ENCODE measurements around the gene CYP19A1. TPM values are rescaled to one million over a fixed set of nuclear protein-coding genes. Genes with fewer than 3 reads are reported as not detected.

Gene CYP19A1
- total RNA-seq, 4 donors from 2014 or later = 1.8 to 2.9 (median 2.5) TPM; not detected in 1

- Histone ChIP-seq H3K36me3 (no peaks in the 10 kb centered on the region), H3K9me3 (no peaks in the 10 kb centered on the region), H3K27me3 (peaks cover 12% of the 10 kb centered on the region), H3K4me3 (no peak overlapping the region), H3K27ac (no peak overlapping the region), H3K4me1 (no peaks in the 10 kb centered on the region)
- 100% methylated on average over 1 of the region's 4 CpGs for WGBS, 2 donors (ENCODE audit: low coverage in 1 of 2)
- no peak for ATAC-seq
- TF ChIP-seq CTCF (IDR thresholded peaks at IDR 0.05) (no peak), POLR2AphosphoS5 (IDR thresholded peaks at IDR 0.05) (no peak), EP300 (IDR thresholded peaks at IDR 0.05) (no peak), POLR2A (IDR thresholded peaks at IDR 0.05) (no peak)
These were observed 57.6 kb downstream of the CYP19A1 start for GRCh38 chr15:51280838-51281237.

GRCh38 chr15:51279391-51279790, 59.0 kb downstream of the CYP19A1 start:
- Histone ChIP-seq H3K27ac (no peak overlapping the region), H3K27me3 (peaks cover 13% of the 10 kb centered on the region), H3K4me1 (no peaks in the 10 kb centered on the region), H3K4me3 (no peak overlapping the region), H3K9me3 (no peaks in the 10 kb centered on the region), H3K36me3 (no peaks in the 10 kb centered on the region)
- 85 to 100% methylated on average over 1 of the region's 1 CpG for WGBS, 2 donors (ENCODE audit: low coverage in 1 of 2)
- TF ChIP-seq CTCF (IDR thresholded peaks at IDR 0.05) = no peak
- no peak for TF ChIP-seq POLR2A (IDR thresholded peaks at IDR 0.05)
- no peak for TF ChIP-seq POLR2AphosphoS5 (IDR thresholded peaks at IDR 0.05)
- TF ChIP-seq EP300 (IDR thresholded peaks at IDR 0.05) = no peak
- no peak for ATAC-seq

GRCh38 chr15:51277101-51277500, 61.3 kb downstream of the CYP19A1 start:
- WGBS, 2 donors (ENCODE audit: low coverage in 1 of 2) = 81 to 89% methylated on average over 3 of the region's 3 CpGs
- H3K9me3 ChIP-seq = no peaks in the 10 kb centered on the region
- H3K36me3 ChIP-seq = no peaks in the 10 kb centered on the region
- H3K27me3 ChIP-seq = peaks cover 22% of the 10 kb centered on the region
- H3K4me1 ChIP-seq = no peaks in the 10 kb centered on the region
- no peak for TF ChIP-seq POLR2A (IDR thresholded peaks at IDR 0.05)
- no peak for TF ChIP-seq CTCF (IDR thresholded peaks at IDR 0.05)
- no peak for TF ChIP-seq POLR2AphosphoS5 (IDR thresholded peaks at IDR 0.05)
- TF ChIP-seq EP300 (IDR thresholded peaks at IDR 0.05) = no peak
- ATAC-seq = no peak
- no peak overlapping the region for H3K4me3 ChIP-seq
- H3K27ac ChIP-seq = no peak overlapping the region

- no peaks in the 10 kb centered on the region for H3K4me1 ChIP-seq
- peaks cover 22% of the 10 kb centered on the region for H3K27me3 ChIP-seq
- no peak overlapping the region for H3K4me3 ChIP-seq
- no peaks in the 10 kb centered on the region for H3K36me3 ChIP-seq
- 100% methylated on average over 1 to 3 of the region's 4 CpGs for WGBS, 2 donors (ENCODE audit: low coverage in 1 of 2)
- no peak for TF ChIP-seq POLR2A (IDR thresholded peaks at IDR 0.05)
- TF ChIP-seq EP300 (IDR thresholded peaks at IDR 0.05) = no peak
- no peak for TF ChIP-seq CTCF (IDR thresholded peaks at IDR 0.05)
- TF ChIP-seq POLR2AphosphoS5 (IDR thresholded peaks at IDR 0.05) = no peak
- ATAC-seq = no peak
- no peaks in the 10 kb centered on the region for H3K9me3 ChIP-seq
- no peak overlapping the region for H3K27ac ChIP-seq
These were observed 63.4 kb downstream of the CYP19A1 start for GRCh38 chr15:51274956-51275355.

- WGBS, 2 donors (ENCODE audit: low coverage in 1 of 2) = 61 to 75% methylated on average over 6 of the region's 6 CpGs
- no peak overlapping the region for H3K27ac ChIP-seq
- no peaks in the 10 kb centered on the region for H3K36me3 ChIP-seq
- H3K27me3 ChIP-seq = peaks cover 10% of the 10 kb centered on the region
- no peak for ATAC-seq
- H3K4me1 ChIP-seq = peaks cover 0 to 17% (median 0%) of the 10 kb centered on the region in 3 donors
- no peak for TF ChIP-seq CTCF (IDR thresholded peaks at IDR 0.05)
- no peak for TF ChIP-seq POLR2A (IDR thresholded peaks at IDR 0.05)
- no peak for TF ChIP-seq EP300 (IDR thresholded peaks at IDR 0.05)
- no peak for TF ChIP-seq POLR2AphosphoS5 (IDR thresholded peaks at IDR 0.05)
- H3K4me3 ChIP-seq = no peak overlapping the region
- no peaks in the 10 kb centered on the region for H3K9me3 ChIP-seq
These were observed 67.7 kb downstream of the CYP19A1 start for GRCh38 chr15:51270706-51271105.
